IMR-90 (cell line): Measurements from ENCODE around the gene HDAC10. TPM values are rescaled to one million over a fixed set of nuclear protein-coding genes. Genes with fewer than 3 reads are reported as not detected.

Experiments
- BHLHE40 ChIP-seq: fragments of 150-350 bp; IDR thresholded peaks from 2 replicates; pipeline ENCODE4 v1.6.1; 2016; ENCODE audit warnings: mild to moderate bottlenecking, low read depth, low read length
- CHD1 ChIP-seq: IDR thresholded peaks from 2 replicates; pipeline ENCODE4 v1.6.1; 2012; ENCODE audit warnings: low read depth, low read length, improper control_type of control experiment
- POLR2A ChIP-seq: IDR thresholded peaks from 2 replicates; pipeline ENCODE4 v1.6.1; 2012; ENCODE audit warnings: mild to moderate bottlenecking, low read depth, low read length
- RFX5 ChIP-seq: IDR thresholded peaks from 2 replicates; pipeline ENCODE4 v1.8.0; 2012; ENCODE audit warnings: low read depth, mild to moderate bottlenecking, low read length, moderate library complexity
- USF2 ChIP-seq: fragments of 150-350 bp; IDR thresholded peaks from 2 replicates; pipeline ENCODE4 v1.6.1; 2017; ENCODE audit warnings: mild to moderate bottlenecking, antibody characterized with exemption, low read length, low read depth
- polyA plus RNA-seq, 3 experiments: library from polyadenylated mRNA; depleted of rRNA; stranded (reverse); fragments of >200 nt; gene quantifications; 2 replicates each; pipeline ENCODE4 v1.2.3, GENCODE V29; 2012; ENCODE audit warnings: low replicate concordance in 1 of 3
- total RNA-seq: library from RNA; depleted of rRNA; stranded (reverse); fragments of >200 nt; gene quantifications from 2 replicates; pipeline ENCODE4 v1.2.3, GENCODE V29; 2012

Gene HDAC10
- total and polyA plus RNA-seq, 2 of the 4 experiments (the other 2 are of a cell fraction) = 3.9 to 35.7 TPM

- no peak for TF ChIP-seq RFX5
- TF ChIP-seq USF2 = no peak
- TF ChIP-seq BHLHE40 = no peak
- TF ChIP-seq CHD1 = no peak
- TF ChIP-seq POLR2A = no peak
These were observed at the start of gene HDAC10 (continued) for GRCh38 chr22:50250555-50251476.
